ENCODE data around the gene APBB1IP. TPM values are rescaled to one million over a fixed set of nuclear protein-coding genes. Genes with fewer than 3 reads are reported as not detected.

The APBB1IP gene
- total and polyA plus RNA-seq, 2 donors (not counting 1 experiment from before 2014, with no cell fraction given): 60.1 to 97.0 TPM

DNA sequence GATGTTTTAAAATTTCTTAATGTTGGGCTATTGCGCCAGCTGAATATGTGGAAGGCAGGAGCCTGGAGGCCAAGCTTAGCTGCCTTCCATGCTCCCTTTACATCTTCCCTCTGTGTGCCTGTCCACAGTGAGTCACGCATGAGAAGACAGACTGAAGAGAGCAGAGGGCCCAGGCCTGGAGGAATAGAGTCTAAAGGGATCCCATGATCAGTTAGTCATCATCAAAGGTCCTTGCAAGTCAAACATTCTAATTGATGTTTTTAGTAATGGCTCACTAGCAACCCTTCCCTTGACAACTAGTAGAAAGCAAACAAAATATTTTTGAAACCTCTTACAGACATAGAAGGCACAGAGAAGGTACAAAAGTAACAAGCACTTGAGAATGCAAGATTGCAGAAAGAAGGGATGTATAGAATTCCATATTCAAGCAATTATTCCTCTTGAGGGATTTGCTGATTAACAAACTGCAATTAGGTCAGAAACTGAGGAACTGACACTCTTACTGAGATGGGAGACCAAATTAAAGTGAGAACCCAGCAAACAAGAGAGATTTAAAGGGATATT, 30.7 kb upstream of the APBB1IP start:
- H3K27ac Mint-ChIP-seq: no peak overlapping the region
- no peaks in the 10 kb centered on the region for H3K36me3 ChIP-seq (replicated peaks in 1 of 2; ENCODE audit: control extremely low read depth in 1 of 2, control insufficient read depth in 1 of 2, extremely low read depth in 1 of 2, insufficient read depth in 2 of 2, low read length in 1 of 2)
- no peak overlapping the region for H3K4me3 ChIP-seq (ENCODE audit: control extremely low read depth in 1 of 5, extremely low read depth in 1 of 5, insufficient read depth in 1 of 5, low read depth in 2 of 5, low read length in 4 of 5)
- intact Hi-C loops (cut with micrococcal nuclease): no loop called here
- no peaks in the 10 kb centered on the region for H3K9me3 Mint-ChIP-seq (ENCODE audit: insufficient read depth)
- no peaks in the 10 kb centered on the region for H3K27me3 ChIP-seq (replicated peaks in 1 of 4; ENCODE audit: control extremely low read depth in 1 of 4, control insufficient read depth in 3 of 4, insufficient read depth in 4 of 4, low read length in 3 of 4)
- H3K4me1 ChIP-seq (ENCODE audit: control insufficient read depth in 2 of 2, insufficient read depth in 2 of 2, low read length in 2 of 2): peaks cover 8 to 9% of the 10 kb centered on the region in 2 donors
- H3K27me3 Mint-ChIP-seq: no peaks in the 10 kb centered on the region
- peaks cover 9% of the 10 kb centered on the region for H3K4me1 Mint-ChIP-seq
- ATAC-seq (ENCODE audit: low read depth): no peak
- DNase-seq: no peak
- no peaks in the 10 kb centered on the region for H3K9me3 ChIP-seq (ENCODE audit: control extremely low read depth in 1 of 3, control insufficient read depth in 2 of 3, insufficient read depth in 1 of 3, low read length in 2 of 3)
- H3K27ac ChIP-seq (ENCODE audit: low read length in 2 of 2): no peak overlapping the region
- ChIA-PET POLR2A (interaction anchor here (0.6 kb wide), 1 partner anchor 42 kb away, joined by 4 read pairs; no protein-coding TSS in a partner anchor), CTCF (interaction anchor here (0.5 to 1.4 kb wide), 2 partner anchors 111 to 319 kb away, joined by 3 to 4 read pairs; no protein-coding TSS in a partner anchor)
- H3K9ac ChIP-seq (ENCODE audit: low read length): no peak overlapping the region
- no peaks in the 10 kb centered on the region for H3K79me2 ChIP-seq (ENCODE audit: control insufficient read depth, insufficient read depth, low read length)
- no peak overlapping the region for H3K4me3 Mint-ChIP-seq
- 100% methylated on average over 1 of the region's 2 CpGs for WGBS (ENCODE audit: insufficient coverage)
- no peak for TF ChIP-seq EZH2 (IDR thresholded peaks at IDR 0.05; ENCODE audit: borderline replicate concordance, insufficient read depth, low read depth, low read length, poor library complexity, severe bottlenecking)
- TF ChIP-seq, protein P1, sequence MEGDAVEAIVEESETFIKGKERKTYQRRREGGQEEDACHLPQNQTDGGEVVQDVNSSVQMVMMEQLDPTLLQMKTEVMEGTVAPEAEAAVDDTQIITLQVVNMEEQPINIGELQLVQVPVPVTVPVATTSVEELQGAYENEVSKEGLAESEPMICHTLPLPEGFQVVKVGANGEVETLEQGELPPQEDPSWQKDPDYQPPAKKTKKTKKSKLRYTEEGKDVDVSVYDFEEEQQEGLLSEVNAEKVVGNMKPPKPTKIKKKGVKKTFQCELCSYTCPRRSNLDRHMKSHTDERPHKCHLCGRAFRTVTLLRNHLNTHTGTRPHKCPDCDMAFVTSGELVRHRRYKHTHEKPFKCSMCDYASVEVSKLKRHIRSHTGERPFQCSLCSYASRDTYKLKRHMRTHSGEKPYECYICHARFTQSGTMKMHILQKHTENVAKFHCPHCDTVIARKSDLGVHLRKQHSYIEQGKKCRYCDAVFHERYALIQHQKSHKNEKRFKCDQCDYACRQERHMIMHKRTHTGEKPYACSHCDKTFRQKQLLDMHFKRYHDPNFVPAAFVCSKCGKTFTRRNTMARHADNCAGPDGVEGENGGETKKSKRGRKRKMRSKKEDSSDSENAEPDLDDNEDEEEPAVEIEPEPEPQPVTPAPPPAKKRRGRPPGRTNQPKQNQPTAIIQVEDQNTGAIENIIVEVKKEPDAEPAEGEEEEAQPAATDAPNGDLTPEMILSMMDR (IDR thresholded peaks at IDR 0.05): no peak
- H3K4me2 ChIP-seq (replicated peaks; ENCODE audit: low read depth, low read length, poor library complexity, severe bottlenecking): no peak overlapping the region
- no peak overlapping the region for H2AFZ ChIP-seq (ENCODE audit: insufficient read depth, low read depth, low read length, poor library complexity, severe bottlenecking)
- H4K20me1 ChIP-seq (ENCODE audit: control insufficient read depth, insufficient read depth, low read length, poor library complexity, severe bottlenecking): no peaks in the 10 kb centered on the region

DNA sequence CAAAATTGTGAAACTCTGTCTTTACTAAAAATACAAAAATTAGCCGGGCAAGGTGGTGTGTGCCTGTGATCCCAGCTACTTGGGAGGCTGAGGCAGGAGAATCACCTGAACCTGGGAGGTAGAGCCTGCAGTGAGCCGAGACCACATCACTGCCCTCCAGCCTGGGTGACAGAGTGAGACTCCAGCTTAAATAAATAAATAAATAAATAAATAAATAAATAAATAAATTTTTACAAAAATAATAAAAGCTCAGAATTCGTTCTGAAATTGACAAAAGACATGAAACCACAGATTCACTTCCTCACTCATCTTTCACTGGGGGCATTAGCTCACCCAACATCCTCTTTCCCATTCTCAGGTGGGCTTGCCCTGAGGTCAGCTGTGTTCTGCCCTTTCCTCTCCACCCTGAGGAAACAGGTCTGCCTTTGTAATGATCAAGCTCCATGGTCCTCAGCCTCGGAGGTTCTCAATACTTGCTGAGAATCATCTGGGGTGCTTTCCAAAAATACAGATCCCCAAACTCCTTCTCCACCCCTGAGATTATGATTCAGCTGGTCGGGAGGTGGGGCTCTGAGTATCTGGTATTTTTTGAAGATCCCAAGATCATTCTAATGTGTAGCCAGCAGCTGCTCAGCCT, 29.2 kb upstream of the APBB1IP start:
- no peak overlapping the region for H3K27ac ChIP-seq (ENCODE audit: low read length in 2 of 2)
- H3K9ac ChIP-seq (ENCODE audit: low read length): no peak overlapping the region
- no peaks in the 10 kb centered on the region for H3K27me3 Mint-ChIP-seq
- POLR2A ChIA-PET: no interaction called here
- H3K4me1 ChIP-seq (ENCODE audit: control insufficient read depth in 2 of 2, insufficient read depth in 2 of 2, low read length in 2 of 2): peaks cover 9 to 12% of the 10 kb centered on the region in 2 donors
- DNase-seq (peak; percentile 26), ATAC-seq (ENCODE audit: low read depth) (peak; percentile 39)
- H3K4me1 Mint-ChIP-seq: peaks cover 20% of the 10 kb centered on the region
- H3K4me3 Mint-ChIP-seq: peak overlapping the region; percentile 23
- H3K36me3 ChIP-seq (replicated peaks in 1 of 2; ENCODE audit: control extremely low read depth in 1 of 2, control insufficient read depth in 1 of 2, extremely low read depth in 1 of 2, insufficient read depth in 2 of 2, low read length in 1 of 2): no peaks in the 10 kb centered on the region
- H3K4me3 ChIP-seq (ENCODE audit: control extremely low read depth in 1 of 5, extremely low read depth in 1 of 5, insufficient read depth in 1 of 5, low read depth in 2 of 5, low read length in 4 of 5): no peak overlapping the region
- H3K9me3 Mint-ChIP-seq (ENCODE audit: insufficient read depth): no peaks in the 10 kb centered on the region
- intact Hi-C loops (cut with micrococcal nuclease): no loop called here
- peak overlapping the region; percentile 31 for H2AFZ ChIP-seq (ENCODE audit: insufficient read depth, low read depth, low read length, poor library complexity, severe bottlenecking)
- H4K20me1 ChIP-seq (ENCODE audit: control insufficient read depth, insufficient read depth, low read length, poor library complexity, severe bottlenecking): no peaks in the 10 kb centered on the region
- H3K79me2 ChIP-seq (ENCODE audit: control insufficient read depth, insufficient read depth, low read length): no peaks in the 10 kb centered on the region
- no peaks in the 10 kb centered on the region for H3K27me3 ChIP-seq (replicated peaks in 1 of 4; ENCODE audit: control extremely low read depth in 1 of 4, control insufficient read depth in 3 of 4, insufficient read depth in 4 of 4, low read length in 3 of 4)
- H3K27ac Mint-ChIP-seq: peak overlapping the region; percentile 37
- peak overlapping the region; percentile 24 for H3K4me2 ChIP-seq (replicated peaks; ENCODE audit: low read depth, low read length, poor library complexity, severe bottlenecking)
- CTCF ChIA-PET: interaction anchor here (0.6 to 1.5 kb wide), 8 partner anchors 8 to 505 kb away, joined by 3 to 5 read pairs (median 4); no protein-coding TSS in a partner anchor
- 10% methylated on average over 2 of the region's 5 CpGs for WGBS (ENCODE audit: insufficient coverage)
- TF ChIP-seq, protein P1 (IDR thresholded peaks at IDR 0.05): no peak
- TF ChIP-seq EZH2 (IDR thresholded peaks at IDR 0.05; ENCODE audit: borderline replicate concordance, insufficient read depth, low read depth, low read length, poor library complexity, severe bottlenecking): no peak
- no peaks in the 10 kb centered on the region for H3K9me3 ChIP-seq (ENCODE audit: control extremely low read depth in 1 of 3, control insufficient read depth in 2 of 3, insufficient read depth in 1 of 3, low read length in 2 of 3)

Data from B cell (primary cell).